ENCODE results near the gene ARHGEF1. TPM values are rescaled to one million over a fixed set of nuclear protein-coding genes. Genes with fewer than 3 reads are reported as not detected.

Gene ARHGEF1
- total RNA-seq, 2 donors from 2014 or later: 89.9 to 116 TPM

DNA sequence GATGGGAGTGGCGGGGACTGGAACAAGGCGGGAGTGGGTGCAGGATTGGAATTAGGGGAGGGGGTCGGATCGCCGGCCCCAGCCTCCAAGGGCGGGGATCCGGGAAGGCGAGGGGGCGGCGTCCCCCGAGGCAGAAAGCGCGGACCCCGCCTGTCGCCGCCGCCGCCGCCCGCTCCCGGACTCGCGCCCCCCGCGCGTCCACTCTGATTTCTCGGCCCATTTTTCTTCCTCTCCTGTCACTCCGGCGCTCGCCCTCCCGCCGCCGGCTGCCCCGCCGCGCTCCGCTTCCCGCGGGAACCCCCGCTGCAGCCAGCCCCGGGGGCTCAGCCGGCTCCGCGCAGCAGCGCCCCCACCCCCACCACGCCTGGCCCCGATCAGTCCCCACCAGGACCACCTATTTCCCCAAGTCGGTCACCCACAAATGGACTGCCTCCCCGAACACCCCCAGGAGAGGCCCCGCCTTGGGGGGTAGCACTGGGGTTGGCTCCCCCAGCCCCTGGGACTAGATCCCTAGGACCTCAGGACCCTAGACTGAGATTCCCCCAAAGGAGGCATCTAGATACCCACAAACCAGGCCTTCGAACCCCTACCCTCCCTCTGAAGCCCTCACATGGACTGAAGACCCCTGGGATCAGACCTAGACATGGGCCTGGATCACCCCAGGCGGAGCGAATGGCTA is 57.9 kb downstream of the ARHGEF1 start:
- Mint-ChIP-seq H3K9me3 (peaks cover 4% of the 10 kb centered on the region), H3K4me1 (no peaks in the 10 kb centered on the region), H3K36me3 (ENCODE audit: low read depth) (no peaks in the 10 kb centered on the region), H3K27ac (no peak overlapping the region), H3K27me3 (ENCODE audit: insufficient read depth) (peaks cover 68% of the 10 kb centered on the region), H3K4me3 (peak overlapping the region; percentile 64)
- Histone ChIP-seq H3K4me3 (ENCODE audit: low read length) (peak overlapping the region; percentile 65), H3K27ac (ENCODE audit: low read depth, low read length) (no peak overlapping the region), H3K9me3 (ENCODE audit: control insufficient read depth, low read length) (no peaks in the 10 kb centered on the region), H3K27me3 (ENCODE audit: control insufficient read depth, insufficient read depth, low read length, poor library complexity, severe bottlenecking) (peaks cover 52% of the 10 kb centered on the region), H3K36me3 (ENCODE audit: control insufficient read depth, insufficient read depth, low read length) (no peaks in the 10 kb centered on the region), H3K9ac (ENCODE audit: extremely low read depth, low read length, poor library complexity, severe bottlenecking) (no peak overlapping the region), H3K4me1 (ENCODE audit: control insufficient read depth, insufficient read depth, low read length) (no peaks in the 10 kb centered on the region)
- DNase-seq: peak; percentile 49
- TF ChIP-seq CTCF (conservative IDR thresholded peaks at IDR 0.05): no peak
- 0 to 15% methylated on average over 6 to 50 of the region's 53 CpGs for WGBS, 2 experiments (ENCODE audit: insufficient coverage in 1 of 2, insufficient read length in 1 of 2)

DNA sequence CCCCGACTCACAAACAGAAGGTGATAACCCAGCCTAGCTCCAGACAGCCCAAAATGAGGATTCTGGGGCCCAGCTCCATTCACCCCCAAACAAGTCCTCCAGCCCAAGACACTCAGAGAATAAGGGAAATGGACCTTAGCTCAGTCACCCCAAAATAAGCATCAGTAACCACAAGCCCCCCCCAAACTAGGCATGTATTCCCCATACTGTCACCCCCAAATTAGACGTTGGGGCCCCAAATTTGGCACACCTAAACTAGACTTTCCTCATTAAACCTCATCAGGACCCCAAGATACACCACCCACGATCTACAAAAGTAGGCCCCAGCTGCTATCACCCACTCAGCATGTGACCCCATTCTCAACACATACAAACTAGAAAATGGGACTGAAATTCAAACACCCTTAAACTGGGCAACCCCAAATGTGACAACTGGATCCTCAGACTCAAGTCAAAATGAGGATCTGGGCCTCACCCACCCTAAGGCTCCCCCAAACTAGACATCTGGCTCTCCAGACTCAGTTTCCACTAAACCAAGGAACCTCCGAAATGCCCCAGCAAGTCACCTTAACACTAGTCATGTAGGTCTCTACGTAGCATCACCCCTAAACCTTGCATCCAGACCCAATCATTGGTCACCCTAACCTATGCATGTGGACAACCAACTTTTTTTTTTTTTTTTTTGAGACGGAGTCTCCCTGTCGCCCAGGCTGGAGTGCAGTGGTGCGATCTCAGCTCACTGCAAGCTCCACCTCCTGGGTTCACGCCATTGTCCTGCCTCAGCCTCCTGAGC is 58.6 kb downstream of the ARHGEF1 start:
- no peak overlapping the region for H3K4me3 ChIP-seq (ENCODE audit: low read length)
- Mint-ChIP-seq H3K4me1 (no peaks in the 10 kb centered on the region), H3K36me3 (ENCODE audit: low read depth) (no peaks in the 10 kb centered on the region), H3K9me3 (peaks cover 4% of the 10 kb centered on the region), H3K27me3 (ENCODE audit: insufficient read depth) (peaks cover 62% of the 10 kb centered on the region), H3K4me3 (peak overlapping the region; percentile 64), H3K27ac (no peak overlapping the region)
- H3K27ac ChIP-seq (ENCODE audit: low read depth, low read length): no peak overlapping the region
- H3K36me3 ChIP-seq (ENCODE audit: control insufficient read depth, insufficient read depth, low read length): no peaks in the 10 kb centered on the region
- WGBS, 2 experiments (ENCODE audit: insufficient coverage in 1 of 2, insufficient read length in 1 of 2): 79 to 100% methylated on average over 3 to 9 of the region's 9 CpGs
- no peaks in the 10 kb centered on the region for H3K9me3 ChIP-seq (ENCODE audit: control insufficient read depth, low read length)
- peaks cover 45% of the 10 kb centered on the region for H3K27me3 ChIP-seq (ENCODE audit: control insufficient read depth, insufficient read depth, low read length, poor library complexity, severe bottlenecking)
- no peaks in the 10 kb centered on the region for H3K4me1 ChIP-seq (ENCODE audit: control insufficient read depth, insufficient read depth, low read length)
- DNase-seq: no peak
- TF ChIP-seq CTCF (conservative IDR thresholded peaks at IDR 0.05): no peak
- H3K9ac ChIP-seq (ENCODE audit: extremely low read depth, low read length, poor library complexity, severe bottlenecking): no peak overlapping the region

DNA sequence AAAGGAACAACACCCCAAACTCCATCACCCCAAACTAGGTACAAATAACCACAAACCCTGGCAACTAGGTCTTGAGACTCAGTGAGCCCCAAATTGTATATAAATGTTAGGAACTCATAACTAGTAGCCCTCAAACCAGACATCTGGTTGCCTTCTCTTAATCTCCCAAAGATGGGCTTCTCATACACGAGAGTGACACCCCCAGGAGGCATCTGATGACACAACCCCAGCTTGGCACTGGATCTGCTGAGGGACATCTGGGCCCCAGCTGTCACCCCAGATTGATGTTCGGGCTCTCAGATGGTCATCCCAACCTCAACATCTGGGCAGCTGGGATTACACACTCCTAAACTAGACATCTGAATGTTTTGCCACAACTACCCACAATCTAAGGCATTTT is 61.4 kb downstream of the ARHGEF1 start:
- Mint-ChIP-seq H3K36me3 (ENCODE audit: low read depth) (no peaks in the 10 kb centered on the region), H3K27me3 (ENCODE audit: insufficient read depth) (peaks cover 58% of the 10 kb centered on the region), H3K4me3 (no peak overlapping the region), H3K27ac (no peak overlapping the region), H3K4me1 (no peaks in the 10 kb centered on the region), H3K9me3 (peaks cover 4% of the 10 kb centered on the region)
- H3K27ac ChIP-seq (ENCODE audit: low read depth, low read length): no peak overlapping the region
- no peak overlapping the region for H3K4me3 ChIP-seq (ENCODE audit: low read length)
- peaks cover 27% of the 10 kb centered on the region for H3K27me3 ChIP-seq (ENCODE audit: control insufficient read depth, insufficient read depth, low read length, poor library complexity, severe bottlenecking)
- WGBS, 2 experiments (ENCODE audit: insufficient coverage in 1 of 2, insufficient read length in 1 of 2): 14 to 80% methylated on average over 1 to 2 of the region's 2 CpGs
- H3K4me1 ChIP-seq (ENCODE audit: control insufficient read depth, insufficient read depth, low read length): no peaks in the 10 kb centered on the region
- no peak for DNase-seq
- no peak for TF ChIP-seq CTCF (conservative IDR thresholded peaks at IDR 0.05)
- no peak overlapping the region for H3K9ac ChIP-seq (ENCODE audit: extremely low read depth, low read length, poor library complexity, severe bottlenecking)
- H3K9me3 ChIP-seq (ENCODE audit: control insufficient read depth, low read length): no peaks in the 10 kb centered on the region
- H3K36me3 ChIP-seq (ENCODE audit: control insufficient read depth, insufficient read depth, low read length): no peaks in the 10 kb centered on the region
